Measurements from ENCODE around the gene ADAMTS19. TPM values are rescaled to one million over a fixed set of nuclear protein-coding genes. Genes with fewer than 3 reads are reported as not detected.

ADAMTS19 gene
- total RNA-seq, 1 donor from 2014 or later, result 0.12 TPM

- TF ChIP-seq, protein P1, sequence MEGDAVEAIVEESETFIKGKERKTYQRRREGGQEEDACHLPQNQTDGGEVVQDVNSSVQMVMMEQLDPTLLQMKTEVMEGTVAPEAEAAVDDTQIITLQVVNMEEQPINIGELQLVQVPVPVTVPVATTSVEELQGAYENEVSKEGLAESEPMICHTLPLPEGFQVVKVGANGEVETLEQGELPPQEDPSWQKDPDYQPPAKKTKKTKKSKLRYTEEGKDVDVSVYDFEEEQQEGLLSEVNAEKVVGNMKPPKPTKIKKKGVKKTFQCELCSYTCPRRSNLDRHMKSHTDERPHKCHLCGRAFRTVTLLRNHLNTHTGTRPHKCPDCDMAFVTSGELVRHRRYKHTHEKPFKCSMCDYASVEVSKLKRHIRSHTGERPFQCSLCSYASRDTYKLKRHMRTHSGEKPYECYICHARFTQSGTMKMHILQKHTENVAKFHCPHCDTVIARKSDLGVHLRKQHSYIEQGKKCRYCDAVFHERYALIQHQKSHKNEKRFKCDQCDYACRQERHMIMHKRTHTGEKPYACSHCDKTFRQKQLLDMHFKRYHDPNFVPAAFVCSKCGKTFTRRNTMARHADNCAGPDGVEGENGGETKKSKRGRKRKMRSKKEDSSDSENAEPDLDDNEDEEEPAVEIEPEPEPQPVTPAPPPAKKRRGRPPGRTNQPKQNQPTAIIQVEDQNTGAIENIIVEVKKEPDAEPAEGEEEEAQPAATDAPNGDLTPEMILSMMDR (IDR thresholded peaks at IDR 0.05), result no peak
- Mint-ChIP-seq H3K27ac (ENCODE audit: unreplicated experiment) (no peak overlapping the region), H3K27me3 (ENCODE audit: low read depth) (no peaks in the 10 kb centered on the region), H3K4me3 (ENCODE audit: unreplicated experiment) (no peak overlapping the region), H3K9me3 (ENCODE audit: low read depth) (no peaks in the 10 kb centered on the region), H3K4me1 (ENCODE audit: low read depth) (peaks cover 7% of the 10 kb centered on the region), H3K36me3 (ENCODE audit: low read depth) (no peaks in the 10 kb centered on the region)
- DNase-seq (ENCODE audit: low spot score), result no peak
These were observed 256.1 kb downstream of the ADAMTS19 start for GRCh38 chr5:129716235-129716634.

- TF ChIP-seq, protein P1 (IDR thresholded peaks at IDR 0.05), result no peak
- H3K27ac Mint-ChIP-seq (ENCODE audit: unreplicated experiment), result no peak overlapping the region
- DNase-seq (ENCODE audit: low spot score), result no peak
These were observed 256.6 kb downstream of the ADAMTS19 start for GRCh38 chr5:129716651-129717050.

GRCh38 chr5:129717751-129718310, 257.7 kb downstream of the ADAMTS19 start:
- H3K4me3 Mint-ChIP-seq (ENCODE audit: unreplicated experiment), result no peak overlapping the region
- TF ChIP-seq, protein P1 (IDR thresholded peaks at IDR 0.05), result no peak
- no peaks in the 10 kb centered on the region for H3K27me3 Mint-ChIP-seq (ENCODE audit: low read depth)
- DNase-seq (ENCODE audit: low spot score), result no peak
- H3K27ac Mint-ChIP-seq (ENCODE audit: unreplicated experiment), result no peak overlapping the region
- peaks cover 7% of the 10 kb centered on the region for H3K4me1 Mint-ChIP-seq (ENCODE audit: low read depth)
- H3K9me3 Mint-ChIP-seq (ENCODE audit: low read depth), result no peaks in the 10 kb centered on the region
- no peaks in the 10 kb centered on the region for H3K36me3 Mint-ChIP-seq (ENCODE audit: low read depth)

More at GRCh38 chr5:129716651-129717050, 256.6 kb downstream of the ADAMTS19 start:
- Mint-ChIP-seq H3K4me1 (ENCODE audit: low read depth) (peaks cover 7% of the 10 kb centered on the region), H3K9me3 (ENCODE audit: low read depth) (no peaks in the 10 kb centered on the region), H3K4me3 (ENCODE audit: unreplicated experiment) (no peak overlapping the region), H3K36me3 (ENCODE audit: low read depth) (no peaks in the 10 kb centered on the region), H3K27me3 (ENCODE audit: low read depth) (no peaks in the 10 kb centered on the region)

DNA sequence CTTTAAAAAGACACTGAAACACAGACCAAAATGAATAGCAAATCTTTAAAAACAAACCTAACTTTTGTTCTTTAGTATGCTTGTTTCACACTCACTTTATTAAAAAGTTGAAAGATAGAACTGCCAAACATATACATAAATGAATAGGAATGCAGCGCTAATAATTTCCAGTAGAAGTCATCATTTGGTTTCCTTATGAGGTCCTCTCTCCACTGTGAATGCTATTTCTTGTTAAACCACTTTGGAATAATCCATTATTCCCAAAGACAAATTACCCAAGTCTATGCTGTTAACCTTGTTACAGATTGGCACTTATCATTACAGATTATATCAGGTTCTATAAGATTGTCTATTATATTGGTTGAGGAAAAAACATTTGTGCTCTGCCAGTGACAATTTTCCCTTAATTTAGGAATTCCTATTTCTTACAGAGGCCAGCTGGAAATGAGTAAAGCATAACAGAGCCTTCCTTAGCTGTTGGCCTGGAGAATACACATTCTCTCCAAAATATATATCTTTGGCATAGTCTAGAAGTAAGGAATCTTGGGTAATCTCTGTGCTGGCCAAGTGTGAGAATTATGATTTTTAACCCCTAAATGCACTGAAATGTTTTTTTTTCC, 258.5 kb downstream of the ADAMTS19 start:
- Mint-ChIP-seq H3K4me1 (ENCODE audit: low read depth) (peaks cover 7% of the 10 kb centered on the region), H3K36me3 (ENCODE audit: low read depth) (no peaks in the 10 kb centered on the region), H3K9me3 (ENCODE audit: low read depth) (no peaks in the 10 kb centered on the region), H3K27ac (ENCODE audit: unreplicated experiment) (no peak overlapping the region), H3K4me3 (ENCODE audit: unreplicated experiment) (no peak overlapping the region), H3K27me3 (ENCODE audit: low read depth) (no peaks in the 10 kb centered on the region)
- DNase-seq (ENCODE audit: low spot score), result no peak
- TF ChIP-seq, protein P1 (IDR thresholded peaks at IDR 0.05), result no peak

- peaks cover 2% of the 10 kb centered on the region for H3K27me3 Mint-ChIP-seq (ENCODE audit: low read depth)
- H3K4me3 Mint-ChIP-seq (ENCODE audit: unreplicated experiment), result no peak overlapping the region
- TF ChIP-seq, protein P1 (IDR thresholded peaks at IDR 0.05), result no peak
- no peaks in the 10 kb centered on the region for H3K4me1 Mint-ChIP-seq (ENCODE audit: low read depth)
- H3K27ac Mint-ChIP-seq (ENCODE audit: unreplicated experiment), result no peak overlapping the region
- H3K36me3 Mint-ChIP-seq (ENCODE audit: low read depth), result no peaks in the 10 kb centered on the region
- H3K9me3 Mint-ChIP-seq (ENCODE audit: low read depth), result no peaks in the 10 kb centered on the region
- no peak for DNase-seq (ENCODE audit: low spot score)
These were observed 264.1 kb downstream of the ADAMTS19 start for GRCh38 chr5:129724222-129724621.
